RWPE2 (cell line): ENCODE results near the gene DUSP6.

Experiments
- ATAC-seq: fragments of 200-7000 bp; cut with Tn5 transposase; 3 replicates; pipeline ENCODE4 v1.9.1; 2021; ENCODE audit warnings: low read depth
- DNase-seq: peaks from one replicate; pipeline ENCODE4 v3.0.0-alpha.2; 2020; ENCODE audit warnings: low spot score
- H3K27ac ChIP-seq: fragments of 450-650 bp; 2 replicates; pipeline ENCODE4 v1.5.1; 2017; ENCODE audit warnings: mild to moderate bottlenecking; ENCODE audit not compliant: poor library complexity, severe bottlenecking
- H3K27me3 ChIP-seq: fragments of 250-450 bp; sonication (Bioruptor Pico); 2 replicates; pipeline ENCODE4 v1.5.1; 2021; ENCODE audit warnings: mild to moderate bottlenecking, moderate library complexity; ENCODE audit not compliant: insufficient read depth, poor library complexity, severe bottlenecking
- H3K36me3 ChIP-seq: fragments of 250-450 bp; sonication (Bioruptor Pico); 2 replicates; pipeline ENCODE4 v1.5.1; 2020; ENCODE audit warnings: low read depth, mild to moderate bottlenecking, moderate library complexity
- H3K4me1 ChIP-seq: fragments of 250-450 bp; sonication (Bioruptor Pico); 2 replicates; pipeline ENCODE4 v1.5.1; 2021; ENCODE audit warnings: mild to moderate bottlenecking, moderate library complexity; ENCODE audit not compliant: insufficient read depth, poor library complexity, severe bottlenecking
- H3K4me3 ChIP-seq: fragments of 250-450 bp; sonication (Bioruptor Pico); 2 replicates; pipeline ENCODE4 v1.5.1; 2021; ENCODE audit warnings: mild to moderate bottlenecking, moderate library complexity; ENCODE audit not compliant: severe bottlenecking
- H3K9me3 ChIP-seq: fragments of 250-450 bp; sonication (Bioruptor Pico); 2 replicates; pipeline ENCODE4 v1.5.1; 2021; ENCODE audit warnings: mild to moderate bottlenecking, moderate library complexity; ENCODE audit not compliant: severe bottlenecking
- TF ChIP-seq, protein P1 (sequence below): fragments of 450-650 bp; IDR thresholded peaks from one replicate; pipeline ENCODE4 v1.5.1; 2017; ENCODE audit warnings: mild to moderate bottlenecking, moderate library complexity; ENCODE audit not compliant: poor library complexity, severe bottlenecking

DUSP6 gene

DNA sequence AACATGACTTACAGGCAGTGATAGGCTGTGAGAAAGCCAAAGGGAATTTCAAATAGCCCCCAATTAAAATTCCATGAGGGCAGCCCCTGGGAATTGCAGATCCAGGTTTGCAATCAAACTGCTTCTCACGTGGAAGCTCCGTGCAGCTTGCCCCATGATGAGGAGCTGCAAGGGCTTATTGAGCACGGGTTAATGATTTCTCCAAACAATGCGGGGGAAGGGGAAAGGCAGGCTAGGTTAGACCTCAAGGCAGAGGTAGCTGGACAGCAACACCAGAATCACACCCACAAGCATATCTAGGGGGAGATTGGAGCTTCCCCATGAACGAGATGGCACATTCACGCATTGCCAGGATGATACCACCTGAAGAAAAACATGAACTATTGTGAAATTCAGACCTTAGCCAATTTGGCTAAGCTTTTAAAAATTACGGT is 5.0 kb upstream of the DUSP6 start:
- Histone ChIP-seq H3K27ac (peak overlapping the region; percentile 99), H3K4me3 (no peak overlapping the region), H3K9me3 (no peaks in the 10 kb centered on the region), H3K36me3 (no peaks in the 10 kb centered on the region), H3K4me1 (peaks cover 35% of the 10 kb centered on the region), H3K27me3 (no peaks in the 10 kb centered on the region)
- TF ChIP-seq, protein P1, sequence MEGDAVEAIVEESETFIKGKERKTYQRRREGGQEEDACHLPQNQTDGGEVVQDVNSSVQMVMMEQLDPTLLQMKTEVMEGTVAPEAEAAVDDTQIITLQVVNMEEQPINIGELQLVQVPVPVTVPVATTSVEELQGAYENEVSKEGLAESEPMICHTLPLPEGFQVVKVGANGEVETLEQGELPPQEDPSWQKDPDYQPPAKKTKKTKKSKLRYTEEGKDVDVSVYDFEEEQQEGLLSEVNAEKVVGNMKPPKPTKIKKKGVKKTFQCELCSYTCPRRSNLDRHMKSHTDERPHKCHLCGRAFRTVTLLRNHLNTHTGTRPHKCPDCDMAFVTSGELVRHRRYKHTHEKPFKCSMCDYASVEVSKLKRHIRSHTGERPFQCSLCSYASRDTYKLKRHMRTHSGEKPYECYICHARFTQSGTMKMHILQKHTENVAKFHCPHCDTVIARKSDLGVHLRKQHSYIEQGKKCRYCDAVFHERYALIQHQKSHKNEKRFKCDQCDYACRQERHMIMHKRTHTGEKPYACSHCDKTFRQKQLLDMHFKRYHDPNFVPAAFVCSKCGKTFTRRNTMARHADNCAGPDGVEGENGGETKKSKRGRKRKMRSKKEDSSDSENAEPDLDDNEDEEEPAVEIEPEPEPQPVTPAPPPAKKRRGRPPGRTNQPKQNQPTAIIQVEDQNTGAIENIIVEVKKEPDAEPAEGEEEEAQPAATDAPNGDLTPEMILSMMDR, result no peak
- ATAC-seq (no peak), DNase-seq (no peak)

DNA sequence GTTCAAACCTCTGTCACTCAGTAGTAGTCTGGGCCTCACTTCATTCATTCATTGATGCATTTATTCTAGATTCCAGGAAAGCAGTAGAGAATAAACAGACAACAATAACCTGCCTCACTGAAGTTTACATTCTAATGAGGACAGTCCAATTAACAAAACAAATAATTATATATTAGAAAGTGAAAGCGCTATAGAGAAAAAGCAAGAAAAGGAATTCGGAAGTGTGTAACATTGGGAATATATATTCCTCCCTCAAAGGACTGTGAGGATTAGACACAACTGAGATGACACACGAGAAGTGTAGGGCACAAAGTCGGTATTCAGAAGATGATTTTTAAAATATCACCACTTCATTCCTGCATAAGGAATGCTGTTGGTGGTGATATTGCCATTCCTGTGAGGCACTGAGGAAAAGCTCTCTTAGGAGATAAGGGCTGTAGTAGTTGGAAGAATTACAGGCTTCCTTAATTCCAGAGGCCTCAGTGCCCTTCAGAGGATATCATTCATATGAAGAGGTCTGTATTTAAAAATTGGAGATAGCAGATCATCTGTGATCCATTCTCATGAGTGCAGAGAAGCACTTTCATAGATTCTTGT is 3.9 kb upstream of the DUSP6 start:
- peaks cover 9% of the 10 kb centered on the region for H3K36me3 ChIP-seq
- no peaks in the 10 kb centered on the region for H3K9me3 ChIP-seq
- H3K4me1 ChIP-seq, result peaks cover 35% of the 10 kb centered on the region
- ATAC-seq, result no peak
- no peak for DNase-seq
- TF ChIP-seq, protein P1, result no peak
- H3K27ac ChIP-seq, result peak overlapping the region; percentile 99
- H3K4me3 ChIP-seq, result no peak overlapping the region
- no peaks in the 10 kb centered on the region for H3K27me3 ChIP-seq

DNA sequence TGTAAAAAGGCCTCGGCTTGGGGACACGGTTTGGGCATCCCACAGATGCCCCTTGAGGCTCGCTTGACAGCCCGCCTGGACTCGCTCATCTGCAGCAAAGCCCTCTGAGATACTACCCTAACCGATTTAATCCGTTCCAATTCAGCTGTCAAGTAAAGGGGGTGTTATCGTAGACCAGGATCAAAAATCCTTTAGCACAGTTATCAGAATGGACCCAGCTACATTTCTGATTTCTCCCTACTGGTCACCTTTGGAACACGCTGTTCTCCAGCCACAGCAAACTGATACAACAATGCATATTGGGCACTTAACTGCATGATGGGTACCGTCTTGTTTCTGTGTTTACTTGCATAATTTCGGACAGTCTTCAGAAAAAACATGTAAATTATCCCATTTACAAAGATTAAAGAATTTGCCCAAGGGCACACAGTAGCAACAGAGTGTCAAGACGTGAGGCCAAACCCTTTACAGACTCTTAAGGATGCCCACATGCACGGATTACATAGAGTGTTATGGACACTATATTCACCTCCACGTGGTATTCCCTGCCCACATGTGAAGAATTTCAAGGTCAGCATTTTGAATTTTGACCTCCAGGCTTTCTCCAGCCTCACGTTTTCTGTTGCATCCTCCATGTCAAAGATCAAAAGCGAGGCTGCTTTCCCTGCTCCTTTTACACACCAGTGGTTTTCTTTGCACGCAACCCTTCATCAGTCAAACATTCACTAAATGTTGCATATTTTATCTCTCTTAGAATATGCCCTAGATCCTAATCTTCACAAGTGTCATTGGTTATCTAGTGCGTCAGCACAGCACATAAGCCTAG is 3.2 kb upstream of the DUSP6 start:
- ATAC-seq (no peak), DNase-seq (no peak)
- H3K4me3 ChIP-seq, result peak overlapping the region; percentile 40
- peak overlapping the region; percentile 99 for H3K27ac ChIP-seq
- H3K9me3 ChIP-seq, result no peaks in the 10 kb centered on the region
- peaks cover 35% of the 10 kb centered on the region for H3K4me1 ChIP-seq
- peaks cover 16% of the 10 kb centered on the region for H3K36me3 ChIP-seq
- TF ChIP-seq, protein P1, result peak; percentile 1
- H3K27me3 ChIP-seq, result no peaks in the 10 kb centered on the region

DNA sequence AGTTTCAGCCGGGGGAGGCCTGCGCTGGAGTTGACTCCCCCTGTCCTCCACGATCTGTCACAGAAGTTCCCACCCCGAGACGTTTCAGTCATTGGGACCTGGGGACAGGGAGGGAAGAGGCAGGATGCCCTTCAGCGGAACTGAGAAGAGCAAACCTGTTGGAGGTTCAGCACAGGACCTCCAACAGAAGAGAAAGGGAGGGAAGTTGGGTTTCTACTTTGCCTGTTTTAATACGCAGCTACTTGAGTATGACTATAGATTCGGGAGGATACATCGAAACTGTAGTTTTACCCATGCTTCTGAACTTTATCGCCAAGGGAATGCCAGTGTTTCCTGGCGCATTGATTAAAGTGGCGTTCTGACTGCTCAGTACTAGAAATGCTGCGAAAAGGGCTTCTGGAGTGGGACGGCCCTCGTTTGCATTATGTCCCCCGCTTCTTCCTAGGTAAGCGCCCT is 2.3 kb upstream of the DUSP6 start:
- Histone ChIP-seq H3K27ac (peak overlapping the region; percentile 99), H3K27me3 (no peaks in the 10 kb centered on the region), H3K36me3 (peaks cover 24% of the 10 kb centered on the region), H3K4me1 (peaks cover 35% of the 10 kb centered on the region), H3K4me3 (peak overlapping the region; percentile 40), H3K9me3 (no peaks in the 10 kb centered on the region)
- ATAC-seq (no peak), DNase-seq (no peak)
- TF ChIP-seq, protein P1, result no peak
